Loucy (cell line): ENCODE results near the gene SEMA4C.

Experiments used
- H2AFZ ChIP-seq: fragments of 200-600 bp; sonication (generic); 2 replicates; pipeline ENCODE4 v1.6.0; 2016; ENCODE audit warnings: antibody characterized with exemption, mild to moderate bottlenecking, low read length, moderate library complexity
- H3F3A ChIP-seq: fragments of 200-600 bp; 2 replicates; pipeline ENCODE4 v1.6.0; 2016; ENCODE audit warnings: antibody characterized with exemption, low read depth, mild to moderate bottlenecking
- H3K27me3 ChIP-seq: fragments of 200-600 bp; sonication (generic); 2 replicates; pipeline ENCODE4 v1.6.1; 2014; ENCODE audit warnings: low read length, mild to moderate bottlenecking; ENCODE audit not compliant: insufficient read depth, poor library complexity, severe bottlenecking
- H3K36me3 ChIP-seq: fragments of 200-600 bp; sonication (generic); 2 replicates; pipeline ENCODE4 v1.6.1; 2016; ENCODE audit warnings: low read length; ENCODE audit not compliant: insufficient read depth
- H3K4me1 ChIP-seq: fragments of 200-600 bp; sonication (generic); 2 replicates; pipeline ENCODE4 v1.5.1; 2014; ENCODE audit warnings: low read length, mild to moderate bottlenecking; ENCODE audit not compliant: insufficient read depth, poor library complexity, severe bottlenecking
- H3K4me2 ChIP-seq: fragments of 200-600 bp; sonication (generic); 2 replicates; pipeline ENCODE4 v1.6.0; 2014; ENCODE audit warnings: antibody characterized with exemption, low read length, low read depth, mild to moderate bottlenecking; ENCODE audit not compliant: poor library complexity, severe bottlenecking
- H3K4me3 ChIP-seq: fragments of 200-600 bp; sonication (generic); 2 replicates; pipeline ENCODE4 v1.5.1; 2014; ENCODE audit warnings: low read length, mild to moderate bottlenecking, mixed read lengths; ENCODE audit not compliant: poor library complexity, severe bottlenecking
- H3K79me2 ChIP-seq: fragments of 200-600 bp; sonication (generic); 2 replicates; pipeline ENCODE4 v1.6.1; 2014; ENCODE audit warnings: low read length; ENCODE audit not compliant: insufficient read depth
- H3K9ac ChIP-seq: fragments of 200-600 bp; sonication (generic); 2 replicates; pipeline ENCODE4 v1.6.0; 2014; ENCODE audit warnings: mild to moderate bottlenecking, low read depth, low read length, moderate library complexity; ENCODE audit not compliant: poor library complexity, severe bottlenecking
- H3K9me2 ChIP-seq: fragments of 200-600 bp; sonication (generic); replicated peaks from 2 replicates; pipeline ENCODE4 v1.6.1; 2016; ENCODE audit warnings: low read depth, low read length, mixed read lengths
- H3K9me3 ChIP-seq: fragments of 200-600 bp; sonication (generic); 2 replicates; pipeline ENCODE4 v1.6.1; 2014; ENCODE audit warnings: mild to moderate bottlenecking, antibody characterized with exemption, low read length, low read depth; ENCODE audit not compliant: insufficient read depth
- H4K20me1 ChIP-seq: fragments of 200-600 bp; sonication (generic); 2 replicates; pipeline ENCODE4 v1.6.0; 2014; ENCODE audit warnings: antibody characterized with exemption, low read length, mild to moderate bottlenecking; ENCODE audit not compliant: insufficient read depth, poor library complexity, severe bottlenecking
- EZH2phosphoT487 ChIP-seq: fragments of 200-600 bp; IDR thresholded peaks from 2 replicates; pipeline ENCODE4 v1.6.1; 2018; ENCODE audit warnings: antibody characterized with exemption, mild to moderate bottlenecking, moderate library complexity, borderline replicate concordance
- TF ChIP-seq, protein P1 (sequence below): fragments of 200-600 bp; sonication (generic); conservative IDR thresholded peaks from 2 replicates; pipeline ENCODE4 v1.5.1; 2014; ENCODE audit warnings: mild to moderate bottlenecking, antibody characterized with exemption, low read length

The SEMA4C gene

DNA sequence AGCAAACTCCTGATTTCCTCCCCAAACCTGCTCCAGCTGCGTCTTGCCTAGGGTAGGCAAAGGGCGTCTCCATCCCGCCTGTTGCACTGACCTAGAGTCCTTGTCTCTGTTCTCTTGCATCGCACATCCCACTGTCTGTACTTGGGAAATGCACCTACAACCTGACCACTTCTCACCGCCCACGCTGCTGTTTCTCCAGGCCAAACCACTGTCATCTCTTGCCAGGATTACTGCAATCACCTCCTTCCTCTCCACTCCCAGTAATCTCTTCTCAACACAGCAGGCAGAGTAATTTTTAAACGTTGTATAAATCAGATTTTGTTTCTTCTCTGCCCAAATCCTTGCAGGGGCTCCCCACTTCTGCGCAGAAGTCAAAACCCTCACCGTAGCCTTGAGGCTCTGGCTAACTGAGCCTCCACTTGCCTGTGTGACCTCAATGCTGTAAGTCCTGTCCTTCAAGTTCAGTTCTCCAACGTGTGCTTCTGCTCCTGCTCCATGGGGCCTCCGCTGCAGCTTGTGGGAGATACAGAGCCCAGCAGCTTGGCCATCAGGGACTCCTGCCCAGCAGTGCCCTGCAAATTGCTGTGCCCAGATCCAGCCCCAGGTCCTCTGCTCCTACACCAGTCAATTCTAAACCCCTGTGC is 27.7 kb upstream of the SEMA4C start:
- Histone ChIP-seq H3K9me3 (no peaks in the 10 kb centered on the region), H3K79me2 (no peaks in the 10 kb centered on the region), H3K36me3 (no peaks in the 10 kb centered on the region), H3K4me3 (no peak overlapping the region), H4K20me1 (no peaks in the 10 kb centered on the region), H3K4me2 (no peak overlapping the region), H2AFZ (0 out of 2 replicates have a peak overlapping the region, but pooled peaks have one; percentile 5), H3K9me2 (no peaks in the 10 kb centered on the region), H3K9ac (no peak overlapping the region), H3K27me3 (no peaks in the 10 kb centered on the region), H3K4me1 (peaks cover 26% of the 10 kb centered on the region), H3F3A (no peaks in the 10 kb centered on the region)
- TF ChIP-seq EZH2phosphoT487, result no peak
- TF ChIP-seq, protein P1, sequence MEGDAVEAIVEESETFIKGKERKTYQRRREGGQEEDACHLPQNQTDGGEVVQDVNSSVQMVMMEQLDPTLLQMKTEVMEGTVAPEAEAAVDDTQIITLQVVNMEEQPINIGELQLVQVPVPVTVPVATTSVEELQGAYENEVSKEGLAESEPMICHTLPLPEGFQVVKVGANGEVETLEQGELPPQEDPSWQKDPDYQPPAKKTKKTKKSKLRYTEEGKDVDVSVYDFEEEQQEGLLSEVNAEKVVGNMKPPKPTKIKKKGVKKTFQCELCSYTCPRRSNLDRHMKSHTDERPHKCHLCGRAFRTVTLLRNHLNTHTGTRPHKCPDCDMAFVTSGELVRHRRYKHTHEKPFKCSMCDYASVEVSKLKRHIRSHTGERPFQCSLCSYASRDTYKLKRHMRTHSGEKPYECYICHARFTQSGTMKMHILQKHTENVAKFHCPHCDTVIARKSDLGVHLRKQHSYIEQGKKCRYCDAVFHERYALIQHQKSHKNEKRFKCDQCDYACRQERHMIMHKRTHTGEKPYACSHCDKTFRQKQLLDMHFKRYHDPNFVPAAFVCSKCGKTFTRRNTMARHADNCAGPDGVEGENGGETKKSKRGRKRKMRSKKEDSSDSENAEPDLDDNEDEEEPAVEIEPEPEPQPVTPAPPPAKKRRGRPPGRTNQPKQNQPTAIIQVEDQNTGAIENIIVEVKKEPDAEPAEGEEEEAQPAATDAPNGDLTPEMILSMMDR, result no peak

- H3F3A ChIP-seq, result no peaks in the 10 kb centered on the region
- no peaks in the 10 kb centered on the region for H4K20me1 ChIP-seq
- H3K36me3 ChIP-seq, result no peaks in the 10 kb centered on the region
- H3K9me2 ChIP-seq, result no peaks in the 10 kb centered on the region
- no peaks in the 10 kb centered on the region for H3K27me3 ChIP-seq
- H3K9ac ChIP-seq, result peak overlapping the region; percentile 38
- H2AFZ ChIP-seq, result peak overlapping the region; percentile 48; the same call in 1 of the 2 replicates
- peaks cover 36% of the 10 kb centered on the region for H3K4me1 ChIP-seq
- H3K4me2 ChIP-seq, result peak overlapping the region; percentile 51
- no peak overlapping the region for H3K4me3 ChIP-seq
- no peaks in the 10 kb centered on the region for H3K9me3 ChIP-seq
- no peaks in the 10 kb centered on the region for H3K79me2 ChIP-seq
- TF ChIP-seq, protein P1, result no peak
- no peak for TF ChIP-seq EZH2phosphoT487
These were observed 26.1 kb upstream of the SEMA4C start for GRCh38 chr2:96895746-96896651.

DNA sequence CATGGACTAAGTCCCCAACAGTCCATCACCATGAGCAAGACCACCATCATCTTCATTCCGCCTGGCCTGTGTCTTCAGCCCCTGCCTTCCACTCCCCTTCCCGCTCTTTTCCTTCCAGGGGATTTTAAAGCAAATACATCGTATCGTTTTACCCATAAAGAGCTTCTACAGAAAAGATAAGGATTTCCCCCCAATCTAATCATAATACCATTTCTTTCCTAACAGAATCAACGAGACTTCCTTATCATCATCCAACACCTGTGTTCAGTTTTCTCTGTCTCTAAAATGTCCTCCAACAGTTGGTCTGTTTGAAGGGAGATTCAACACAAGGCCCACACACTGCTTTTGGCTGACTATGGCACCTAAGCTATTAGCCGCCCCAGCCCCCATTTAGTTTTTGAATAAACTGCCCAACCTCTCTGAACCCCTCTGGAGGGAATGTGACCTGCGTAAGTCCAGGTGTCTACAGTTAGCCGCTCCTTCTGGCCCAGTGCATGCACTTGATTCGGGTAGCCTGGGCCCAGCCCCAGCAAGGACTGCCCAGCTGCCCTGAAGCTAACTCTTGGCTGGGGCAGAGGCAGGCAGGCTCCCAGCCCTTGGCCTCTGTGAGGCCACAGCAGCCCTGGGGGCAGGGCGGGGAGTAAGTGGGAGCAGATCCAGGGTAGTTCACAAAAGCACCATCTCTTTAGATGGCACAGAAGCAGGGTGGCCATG is 25.3 kb upstream of the SEMA4C start:
- Histone ChIP-seq H3K4me2 (peak overlapping the region; percentile 51), H3K79me2 (no peaks in the 10 kb centered on the region), H3K36me3 (no peaks in the 10 kb centered on the region), H3K4me1 (peaks cover 36% of the 10 kb centered on the region), H3K9ac (peak overlapping the region; percentile 38), H2AFZ (no peak overlapping the region), H3K9me3 (no peaks in the 10 kb centered on the region), H3K4me3 (no peak overlapping the region), H3K9me2 (no peaks in the 10 kb centered on the region), H3K27me3 (no peaks in the 10 kb centered on the region), H3F3A (no peaks in the 10 kb centered on the region), H4K20me1 (no peaks in the 10 kb centered on the region)
- TF ChIP-seq EZH2phosphoT487, result no peak
- TF ChIP-seq, protein P1, result no peak
